ENCODE measurements around the gene ZNHIT6.

The ZNHIT6 gene

DNA sequence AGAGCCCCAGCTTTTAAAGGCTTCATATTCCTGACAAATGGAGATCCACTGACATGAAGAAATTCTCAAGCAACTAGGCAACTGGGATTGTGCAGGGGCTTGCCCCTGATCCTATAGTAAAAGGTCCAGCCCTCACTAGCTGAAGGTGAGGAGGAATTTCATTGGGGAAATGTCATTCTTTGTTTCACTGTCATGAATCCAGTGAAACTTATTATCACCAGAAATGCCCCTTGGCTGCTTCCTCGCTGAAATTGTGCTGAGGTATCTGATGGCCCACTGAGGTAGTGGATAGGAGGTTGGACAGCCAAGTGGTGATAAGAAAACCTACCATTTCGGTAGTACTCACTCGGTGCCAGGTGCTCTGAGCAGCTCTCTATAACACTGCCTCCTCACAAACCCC lies 91.5 kb downstream of the ZNHIT6 start:
- DNase-seq: no peak

DNA sequence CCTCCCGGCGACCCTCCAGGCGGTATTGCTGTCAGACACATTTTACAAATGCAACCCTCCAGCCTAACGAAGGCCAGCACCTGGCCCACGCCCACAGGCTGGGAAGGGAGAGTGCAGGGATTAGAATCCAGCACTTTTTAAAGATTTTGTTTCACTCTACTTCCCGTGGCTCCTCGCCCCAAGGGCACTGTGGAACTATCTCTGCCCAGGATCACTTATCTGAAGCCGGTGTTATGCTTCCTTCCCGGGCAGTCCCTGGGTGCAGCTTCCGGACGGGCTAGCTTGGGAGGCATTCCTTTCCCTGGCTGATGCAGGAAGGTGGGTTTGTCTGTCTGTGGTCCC lies 91.9 kb downstream of the ZNHIT6 start:
- no peak for DNase-seq

DNA sequence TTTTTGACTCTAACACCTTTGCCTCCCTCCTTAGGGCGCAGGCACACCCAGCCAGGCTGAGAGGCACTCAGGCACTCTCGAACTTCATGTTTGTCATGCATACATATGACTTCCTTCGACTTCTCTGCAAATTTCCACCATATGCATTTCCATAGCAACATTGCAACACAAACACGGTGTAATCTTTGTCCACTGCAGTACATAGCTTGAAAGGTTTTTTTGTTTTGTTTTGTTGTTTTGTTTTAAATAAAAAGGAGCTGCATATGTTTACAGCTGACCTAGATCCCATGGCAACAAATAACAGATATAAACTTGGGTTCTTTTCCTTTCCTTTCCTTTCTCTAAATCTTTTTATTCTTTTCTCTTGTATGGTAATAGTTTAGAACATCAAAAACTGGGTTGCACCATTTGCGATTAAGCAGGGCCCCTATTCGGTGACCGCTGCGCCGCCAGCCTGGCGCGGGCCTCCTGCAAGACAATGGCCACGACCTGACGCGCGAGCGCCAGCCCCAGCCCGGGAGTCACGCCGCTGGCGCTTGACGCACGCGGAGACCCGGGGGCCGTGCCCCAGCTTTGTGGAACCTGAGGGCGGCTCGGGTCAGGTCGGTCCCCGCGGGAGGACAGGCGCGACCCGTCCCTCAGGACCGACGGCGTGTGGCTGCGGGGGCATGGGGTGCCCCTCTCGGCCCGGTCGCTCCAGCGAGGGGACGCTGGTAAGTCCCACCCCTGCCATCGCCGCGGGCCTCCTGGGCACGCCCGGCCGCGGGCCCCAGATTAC lies 92.5 kb downstream of the ZNHIT6 start:
- no peak for DNase-seq

DNA sequence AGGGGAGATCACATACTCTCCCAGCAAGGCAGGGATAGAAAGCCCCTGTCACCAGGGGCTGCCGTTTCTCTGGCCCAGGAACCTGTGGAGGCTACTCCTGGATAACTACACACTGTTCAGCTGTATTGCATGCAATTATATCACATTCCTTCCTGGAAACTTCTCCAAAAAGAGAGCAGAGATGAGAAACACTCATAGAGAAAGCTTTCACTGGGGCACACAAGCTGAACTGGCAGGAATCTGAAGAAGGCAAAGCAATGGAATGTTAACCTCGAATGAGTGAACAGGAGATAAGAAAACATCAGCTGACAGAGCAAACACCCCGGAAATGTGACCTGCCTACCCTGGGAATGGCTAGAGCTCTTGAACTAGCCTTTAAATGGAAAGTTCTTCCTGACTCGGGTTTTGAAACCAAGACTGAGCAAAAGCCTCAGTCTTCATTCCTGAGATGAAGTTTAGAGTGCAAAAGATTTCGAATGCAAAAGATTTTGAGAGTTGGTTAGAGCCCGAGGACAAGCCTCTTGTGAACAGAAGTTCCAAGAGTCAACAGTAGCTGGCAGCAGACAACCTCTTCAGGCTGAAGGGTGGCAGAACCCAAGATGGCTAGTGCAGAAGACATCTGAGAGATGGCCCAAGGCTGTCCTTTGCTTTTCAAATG lies 95.4 kb downstream of the ZNHIT6 start:
- no peak for DNase-seq

DNA sequence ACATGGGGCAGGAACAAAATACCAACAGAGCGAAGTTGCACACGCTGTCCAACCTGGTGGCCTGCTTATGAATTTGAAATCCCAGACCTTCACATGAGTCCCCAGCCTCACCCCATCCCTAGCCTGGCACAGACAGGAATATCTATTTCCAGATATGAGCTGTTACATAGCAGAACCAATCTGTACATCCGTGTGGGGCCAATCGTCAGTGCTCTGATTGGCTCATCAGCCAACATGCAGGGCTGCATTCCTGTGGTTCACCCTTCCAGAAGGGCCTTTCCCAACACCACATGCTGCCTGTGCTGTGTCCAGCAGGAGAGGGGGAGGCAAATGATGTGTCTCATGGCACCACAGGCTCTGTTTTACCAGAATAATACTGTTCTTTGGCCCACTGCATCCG lies 96.4 kb downstream of the ZNHIT6 start:
- no peak for DNase-seq

DNA sequence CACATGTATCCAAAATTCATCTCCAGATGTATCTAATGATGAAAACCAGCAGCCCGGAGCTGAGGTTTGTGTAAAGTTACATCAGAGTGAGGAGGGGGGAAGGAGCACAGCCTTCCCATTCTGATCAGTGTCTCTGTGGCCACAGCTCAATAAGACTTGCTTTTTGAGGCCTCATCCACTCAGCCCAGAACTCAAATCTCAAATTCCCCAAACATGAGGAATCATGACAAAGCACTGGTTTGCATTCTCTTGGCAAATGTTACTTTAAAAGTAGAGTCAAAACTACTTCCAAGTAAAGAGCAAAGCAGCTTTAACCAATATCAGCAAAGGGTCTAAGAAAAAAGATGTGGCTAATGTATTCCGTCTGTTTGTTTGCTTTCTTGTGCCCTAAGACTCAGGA lies 96.8 kb downstream of the ZNHIT6 start:
- DNase-seq: no peak

DNA sequence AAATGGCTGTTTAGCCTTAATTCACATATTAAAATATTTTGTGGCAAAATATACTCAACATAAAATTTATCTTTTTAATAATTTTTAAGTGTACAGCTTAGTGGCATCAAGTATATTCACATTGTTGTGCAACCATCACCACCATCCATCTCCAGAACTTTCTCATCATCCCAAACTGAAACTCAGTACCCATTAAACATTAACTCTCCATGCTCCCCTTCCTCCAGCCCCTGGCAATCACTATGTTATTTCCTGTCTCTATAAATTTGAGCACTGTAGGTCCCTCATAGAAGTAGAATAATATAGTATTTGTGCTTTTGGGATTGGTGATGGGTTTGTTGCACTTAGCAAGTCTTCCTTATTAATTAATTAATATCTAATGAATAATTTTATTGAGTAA lies 98.3 kb downstream of the ZNHIT6 start:
- no peak for DNase-seq

DNA sequence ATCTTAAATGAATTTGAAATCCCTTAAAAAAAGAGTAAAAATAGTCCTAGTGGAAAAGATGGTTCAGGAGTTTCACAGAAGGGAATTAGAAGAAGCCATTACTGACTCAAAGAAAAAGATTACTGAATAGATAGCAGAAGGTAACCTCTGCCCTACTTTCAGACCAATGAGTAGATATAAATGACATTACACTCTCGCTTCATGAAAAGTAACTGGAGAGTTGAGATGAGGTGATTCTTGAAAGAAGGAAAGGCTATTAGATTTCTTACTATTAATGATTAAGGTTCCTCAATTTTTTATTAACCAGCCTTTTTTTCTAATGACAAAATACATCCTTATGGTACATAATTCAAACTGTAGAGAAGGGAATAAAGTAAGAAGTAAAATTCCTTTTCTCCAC lies 99.4 kb downstream of the ZNHIT6 start:
- DNase-seq: no peak

DNA sequence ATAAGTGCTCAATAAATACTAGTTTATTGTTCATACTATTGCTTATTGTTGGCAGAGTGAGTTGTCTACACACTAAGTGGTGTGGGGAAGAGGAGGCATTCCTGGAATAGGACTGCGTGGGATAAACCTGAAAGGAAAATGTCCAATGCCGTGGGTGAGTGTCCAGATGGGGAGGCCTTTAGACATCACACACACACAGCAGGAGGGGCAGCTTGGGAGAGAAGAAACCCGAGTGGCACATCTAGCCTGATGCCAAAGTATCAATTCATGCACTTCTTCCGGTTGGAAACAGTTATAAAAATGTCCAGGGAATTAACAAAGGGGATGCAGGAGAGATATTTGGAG lies 100.3 kb downstream of the ZNHIT6 start:
- no peak for DNase-seq

DNA sequence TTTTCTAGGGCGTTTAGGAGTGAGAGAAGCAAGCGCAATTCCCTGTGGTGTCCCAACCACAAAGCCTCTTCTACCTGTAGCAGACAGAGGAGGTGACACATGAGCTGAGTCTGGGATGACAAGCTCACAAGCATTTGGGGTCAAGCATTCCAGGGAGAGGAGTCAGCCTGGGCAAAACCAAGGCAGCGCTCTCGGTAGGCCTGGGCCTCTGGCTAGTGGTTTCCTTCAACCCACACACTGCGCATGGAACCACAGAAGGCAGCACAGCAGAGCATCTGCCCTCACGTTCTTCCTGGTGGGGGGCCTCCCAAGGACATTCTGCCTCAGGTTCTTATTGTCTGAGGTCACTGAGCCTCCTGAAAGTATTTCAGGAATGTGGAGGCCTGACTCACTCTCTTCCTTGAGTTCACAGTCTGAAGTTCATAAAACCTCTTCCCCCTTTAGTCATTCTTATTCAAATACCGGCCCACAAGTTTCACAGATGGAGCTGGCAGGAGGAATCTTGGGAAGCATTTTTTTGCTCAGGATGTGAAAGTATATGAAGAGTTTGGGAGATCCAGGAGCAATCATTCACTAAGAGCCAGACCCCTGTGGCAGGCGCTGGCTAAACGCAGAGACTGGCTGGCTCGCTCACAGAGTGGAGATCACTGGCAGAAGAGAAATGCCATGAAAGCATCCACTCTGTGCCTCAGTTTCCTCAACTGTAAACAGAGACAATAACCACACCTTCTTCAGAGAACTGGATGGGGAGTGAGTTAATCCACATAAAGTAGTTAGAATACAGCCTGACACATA lies 100.9 kb downstream of the ZNHIT6 start:
- DNase-seq: no peak

DNA sequence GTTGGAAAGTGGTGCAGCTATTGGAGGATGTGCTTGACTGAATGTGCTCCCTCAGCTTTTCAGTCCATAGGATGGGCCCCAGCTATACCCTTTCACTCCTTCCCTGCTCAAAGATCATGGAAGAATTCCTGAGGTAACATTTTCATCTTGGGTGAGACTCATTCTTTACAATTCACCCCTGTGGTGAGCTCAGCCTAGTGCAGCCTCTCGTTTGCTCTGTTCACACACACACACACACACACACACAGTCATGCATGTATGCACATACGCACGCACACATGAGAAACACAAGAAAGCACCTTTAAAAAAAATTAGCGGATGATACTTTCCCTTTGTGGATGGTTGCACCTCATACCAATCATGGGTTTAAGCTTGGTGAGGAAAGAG lies 101.8 kb downstream of the ZNHIT6 start:
- DNase-seq: no peak

DNA sequence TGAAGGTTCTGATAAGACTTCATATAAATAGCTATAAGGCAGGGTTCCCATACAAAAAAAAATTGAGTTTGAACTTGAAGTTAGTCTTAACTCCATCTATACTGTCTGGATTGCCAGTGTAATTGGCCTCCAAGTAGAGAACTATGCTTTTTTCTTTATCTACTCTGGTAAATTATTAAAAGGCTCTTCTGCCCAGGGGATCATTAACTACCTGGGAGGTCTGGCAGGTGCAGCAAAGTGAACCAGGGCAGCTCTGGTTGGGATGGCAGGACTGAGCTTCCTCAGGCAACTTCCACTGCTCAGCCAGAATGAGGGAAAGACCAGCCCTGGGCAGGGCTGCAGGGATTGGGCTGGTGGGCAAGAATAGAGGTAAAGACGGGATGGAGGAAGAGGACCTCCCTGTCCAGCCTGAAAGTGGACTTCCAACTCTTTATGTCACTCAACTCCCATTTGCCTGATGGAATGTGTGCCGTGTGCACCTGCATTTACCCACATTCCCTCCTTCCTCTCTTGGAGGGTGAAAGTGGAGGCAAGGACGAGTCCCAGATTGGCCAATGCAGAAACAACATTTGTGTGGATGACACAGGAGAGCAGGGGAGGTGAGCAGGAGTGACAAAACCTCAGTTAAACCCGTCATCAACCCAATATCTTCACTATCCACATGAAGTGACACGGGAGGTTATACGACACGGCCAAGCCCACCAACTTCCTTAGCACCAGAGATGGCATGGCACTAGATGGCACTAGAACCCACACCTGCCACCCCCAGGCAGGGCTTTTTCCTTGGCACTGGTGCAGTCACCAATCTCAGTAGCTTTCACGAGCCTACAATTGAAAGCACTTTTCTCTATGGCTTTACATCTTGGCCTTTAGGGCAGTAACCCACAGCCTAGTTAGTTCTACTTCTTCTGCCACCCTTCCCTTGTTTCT lies 102.5 kb downstream of the ZNHIT6 start:
- DNase-seq: no peak

DNA sequence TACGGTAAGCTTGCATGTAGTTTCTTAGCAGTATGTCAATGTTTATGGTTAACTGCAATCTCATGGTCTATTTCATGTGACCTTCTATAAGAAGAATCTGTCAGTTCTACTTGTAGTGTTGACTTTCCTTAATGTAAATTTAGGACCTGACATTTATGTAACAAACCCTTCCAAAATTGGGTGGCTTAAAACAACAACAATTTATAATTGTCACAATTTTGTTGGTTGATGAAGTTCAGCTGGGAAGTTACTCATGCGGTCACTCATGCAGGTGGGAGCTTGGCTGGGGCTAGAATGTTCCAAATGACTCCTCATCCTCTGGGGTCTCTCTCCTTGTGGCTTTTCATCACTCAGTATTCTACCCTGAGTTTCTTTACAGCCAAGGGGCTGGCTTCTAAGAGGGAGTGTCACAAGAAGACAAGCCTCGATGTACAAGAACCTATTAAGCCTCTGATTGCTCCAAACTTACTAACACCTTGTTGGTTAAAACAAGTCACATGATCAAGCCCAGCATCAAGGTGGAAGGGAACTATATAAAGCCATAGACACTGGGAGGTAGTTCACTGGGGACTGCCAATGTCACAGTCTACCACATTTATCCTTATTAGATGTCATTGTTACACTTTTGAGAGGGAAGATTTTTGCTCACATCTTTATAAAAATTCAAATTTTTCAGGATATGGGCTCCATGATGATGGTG lies 103.8 kb downstream of the ZNHIT6 start:
- no peak for DNase-seq

DNA sequence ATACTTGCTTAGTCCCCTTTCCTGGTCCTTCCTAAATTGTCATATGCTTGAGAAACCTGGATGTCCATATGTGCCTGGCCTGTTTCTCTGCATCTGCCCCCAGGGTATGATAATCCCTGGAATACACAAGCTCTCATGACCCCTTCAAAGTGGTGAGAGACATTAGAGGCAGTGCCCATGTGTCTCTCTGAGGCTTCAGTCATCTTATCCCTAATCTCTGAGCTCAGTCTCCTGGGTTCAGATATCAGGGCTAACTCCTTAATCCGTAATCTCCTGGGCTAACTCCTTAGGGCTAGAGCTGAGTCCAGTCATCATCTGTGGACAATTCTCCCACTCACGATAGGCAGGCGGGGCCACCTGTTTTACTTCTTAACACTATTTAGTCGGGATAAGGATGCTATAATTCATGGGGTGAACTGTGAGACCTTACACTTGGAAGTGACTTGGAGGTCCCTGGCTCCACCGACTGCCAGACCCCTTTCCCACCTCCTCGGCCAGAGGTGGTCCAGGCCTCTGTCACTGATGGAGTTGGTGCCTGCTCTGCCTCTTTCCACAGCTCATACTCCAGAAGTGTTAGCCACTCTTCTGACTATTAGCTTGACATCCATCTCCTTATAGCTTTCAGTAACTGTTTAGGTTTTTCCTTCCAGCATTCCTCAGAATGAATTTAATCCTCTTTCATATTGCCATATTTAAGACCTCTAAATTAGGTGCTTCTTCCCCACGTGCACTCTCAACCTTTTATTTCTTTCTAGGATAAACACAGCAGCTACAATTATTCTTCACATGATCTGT lies 105.0 kb downstream of the ZNHIT6 start:
- no peak for DNase-seq

DNA sequence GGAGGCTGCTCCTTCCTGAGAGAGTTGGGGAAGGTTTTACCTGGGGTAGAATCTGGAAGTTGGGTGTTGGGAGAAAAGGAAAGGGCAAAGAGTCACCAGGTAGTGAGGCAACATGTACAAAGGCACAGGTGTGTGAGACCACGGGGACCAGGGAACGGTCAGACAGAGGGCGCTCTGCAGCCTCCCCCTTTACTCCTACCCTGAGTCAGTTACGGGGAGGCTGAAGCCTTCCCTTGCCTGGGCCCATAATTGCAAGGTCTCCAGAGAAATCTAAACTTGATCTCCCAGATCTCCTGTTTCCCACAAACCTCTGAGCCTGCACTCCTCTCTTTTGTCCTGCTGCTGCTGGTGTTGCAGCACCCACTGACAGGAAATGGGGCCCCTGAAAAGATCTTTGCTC lies 105.7 kb downstream of the ZNHIT6 start:
- no peak for DNase-seq

DNA sequence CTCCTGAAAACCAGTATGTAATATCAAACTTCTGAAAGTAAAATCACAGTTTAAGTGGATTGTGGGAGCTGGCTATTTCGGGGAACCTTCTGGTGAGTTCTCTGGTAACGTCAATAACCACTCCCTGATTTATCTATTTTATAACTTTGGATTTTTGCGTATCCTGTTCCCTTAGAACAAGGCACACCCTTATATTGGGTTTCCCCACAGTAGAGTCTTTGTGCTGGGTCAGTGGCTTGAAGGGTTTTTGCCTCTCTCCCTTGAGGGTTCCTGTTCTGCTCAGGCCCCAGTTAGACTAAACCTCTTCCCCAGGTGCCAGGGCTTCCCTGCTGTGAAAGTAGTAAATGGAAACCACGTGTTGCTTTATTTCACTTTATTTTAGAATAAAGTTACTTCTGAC lies 106.3 kb downstream of the ZNHIT6 start:
- DNase-seq: no peak

DNA sequence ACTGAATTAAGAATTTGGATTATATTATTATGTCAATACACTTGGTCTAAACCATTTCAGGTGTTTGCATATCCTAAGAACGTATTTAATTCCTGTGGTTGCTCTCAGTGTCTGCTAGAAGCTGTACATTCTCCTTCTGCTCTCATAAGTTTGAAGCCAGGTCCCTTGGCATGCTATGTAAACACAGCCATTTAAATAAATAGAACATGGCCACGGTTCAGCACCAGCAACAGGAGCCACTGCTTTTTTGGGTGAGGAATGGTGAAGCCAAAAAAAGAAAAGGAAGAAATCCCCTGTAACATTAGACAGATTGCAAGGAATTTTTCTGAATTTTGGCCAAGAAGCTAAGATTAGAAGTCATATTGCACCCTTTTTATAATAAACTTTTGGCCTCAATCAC lies 108.6 kb downstream of the ZNHIT6 start:
- no peak for DNase-seq

Measured in NCI-H1436 (cell line).